Activated CD8-positive, alpha-beta memory T cell treated with anti-CD3 and anti-CD28 coated beads, Interleukin-2, amount 50 U/mL, for 24 hours (primary cell): ENCODE measurements around the gene FOXP1.

Source experiments
- DNase-seq: peaks from one replicate; pipeline ENCODE4 v3.0.0-alpha.2; 2020; ENCODE audit errors: extremely low read depth

Gene FOXP1

GRCh38 chr3:71586810-71587242 lies 3.3 kb upstream of the FOXP1 start:
- no peak for DNase-seq

DNA sequence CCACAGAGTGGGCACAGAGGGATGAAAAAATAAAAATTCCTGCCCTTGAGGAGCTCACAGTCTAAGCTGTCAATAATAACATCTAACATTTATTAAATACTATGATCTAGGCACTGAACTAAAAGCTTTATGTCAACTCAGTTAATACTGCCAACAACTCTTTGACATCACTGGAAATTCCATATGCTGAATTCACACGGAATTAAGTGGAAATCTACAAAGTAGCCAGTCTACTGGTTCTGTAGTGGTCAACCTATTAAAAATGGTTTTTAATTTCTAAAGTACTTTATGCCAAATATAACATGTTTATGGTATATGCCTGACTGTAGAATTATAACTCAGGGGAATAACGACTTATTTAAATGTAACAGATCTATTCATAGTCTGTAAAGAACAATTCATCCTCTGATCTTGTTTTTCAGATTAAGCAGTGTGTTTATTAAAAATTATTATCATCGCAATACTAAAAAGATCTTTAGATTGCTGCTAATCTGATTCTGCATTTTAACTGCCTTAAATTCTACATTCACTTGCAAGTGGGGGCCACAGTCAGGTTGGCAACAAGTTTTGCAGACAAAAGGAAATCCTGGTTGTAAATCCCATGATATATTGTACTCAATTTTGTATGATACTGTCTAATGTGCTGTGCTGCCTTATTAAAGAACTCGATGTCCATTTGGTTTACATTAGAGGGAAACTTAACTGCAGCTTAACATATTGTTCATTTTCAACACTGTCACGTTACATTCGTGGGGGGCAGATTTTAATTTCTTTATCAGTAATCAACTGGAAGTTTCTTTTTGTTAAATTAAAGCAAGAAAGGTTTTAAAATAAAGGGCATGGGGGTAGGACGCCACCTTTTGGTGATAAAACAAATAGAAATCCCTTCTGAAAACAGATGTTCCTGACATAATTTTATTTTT lies 2.6 kb upstream of the FOXP1 start:
- no peak for DNase-seq

GRCh38 chr3:71585131-71585530 lies 1.6 kb upstream of the FOXP1 start:
- no peak for DNase-seq

DNA sequence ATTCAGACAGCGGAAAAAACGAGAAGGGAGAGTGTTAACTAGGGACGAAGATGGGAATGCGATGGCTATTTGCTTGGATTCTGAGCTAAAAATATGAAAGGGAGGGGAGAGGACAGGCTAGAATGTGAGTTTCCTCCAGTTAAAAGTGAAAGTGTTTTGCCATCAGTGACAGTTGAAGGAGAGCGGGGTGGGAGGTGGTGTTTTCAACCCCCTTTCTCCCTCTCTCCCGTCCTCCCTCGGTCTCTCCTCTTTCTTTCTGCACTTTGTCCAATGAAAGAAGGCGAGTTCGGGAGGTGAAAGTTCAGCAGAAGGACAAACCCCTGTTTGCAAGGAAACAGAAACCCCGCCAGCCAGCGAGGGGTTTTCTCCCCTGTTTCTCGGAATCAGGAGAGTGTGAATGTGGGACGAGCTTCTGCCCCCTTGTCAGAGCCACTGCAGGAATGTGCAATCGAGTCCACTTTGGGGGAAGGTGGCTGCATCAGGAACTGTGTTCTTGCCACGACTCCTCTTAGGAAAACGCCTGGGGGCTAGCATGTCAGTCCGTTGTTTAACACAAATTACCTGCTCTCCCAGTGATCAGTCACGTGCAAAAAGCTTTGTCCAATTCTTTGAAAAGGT lies 975 bp upstream of the FOXP1 start:
- DNase-seq: peak; percentile 50

- no peak for DNase-seq
Measured at GRCh38 chr3:71582612-71583565, 639 bp downstream of the FOXP1 start.

DNA sequence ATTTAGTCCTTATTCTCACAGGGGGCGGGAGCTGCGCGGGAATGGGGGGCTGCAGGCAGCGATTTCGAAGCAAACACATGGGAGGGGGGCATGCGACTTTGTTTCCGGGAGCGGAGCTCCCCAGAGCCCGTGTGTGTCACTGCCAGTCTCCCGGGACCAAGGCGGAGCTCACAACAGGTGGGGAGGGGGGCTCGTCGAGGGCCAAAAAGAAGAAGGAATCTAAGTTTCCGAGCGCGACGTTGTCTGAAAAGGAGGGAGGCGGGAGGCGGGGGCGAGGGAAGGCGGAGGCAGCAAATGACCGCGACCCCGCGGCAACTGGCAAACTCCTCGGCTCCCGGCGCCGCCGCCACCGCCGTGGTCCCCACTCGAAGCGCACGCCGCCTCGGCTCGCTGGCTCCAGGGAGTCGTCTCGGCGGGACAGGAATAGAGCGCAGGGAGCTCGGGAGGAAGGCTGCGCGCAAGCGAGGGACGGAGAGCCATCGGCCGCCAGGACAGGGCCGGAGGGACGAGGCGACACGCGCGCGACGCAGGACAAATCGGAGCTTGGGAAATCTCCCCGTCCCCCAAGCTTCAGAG lies 1.4 kb downstream of the FOXP1 start:
- no peak for DNase-seq

DNA sequence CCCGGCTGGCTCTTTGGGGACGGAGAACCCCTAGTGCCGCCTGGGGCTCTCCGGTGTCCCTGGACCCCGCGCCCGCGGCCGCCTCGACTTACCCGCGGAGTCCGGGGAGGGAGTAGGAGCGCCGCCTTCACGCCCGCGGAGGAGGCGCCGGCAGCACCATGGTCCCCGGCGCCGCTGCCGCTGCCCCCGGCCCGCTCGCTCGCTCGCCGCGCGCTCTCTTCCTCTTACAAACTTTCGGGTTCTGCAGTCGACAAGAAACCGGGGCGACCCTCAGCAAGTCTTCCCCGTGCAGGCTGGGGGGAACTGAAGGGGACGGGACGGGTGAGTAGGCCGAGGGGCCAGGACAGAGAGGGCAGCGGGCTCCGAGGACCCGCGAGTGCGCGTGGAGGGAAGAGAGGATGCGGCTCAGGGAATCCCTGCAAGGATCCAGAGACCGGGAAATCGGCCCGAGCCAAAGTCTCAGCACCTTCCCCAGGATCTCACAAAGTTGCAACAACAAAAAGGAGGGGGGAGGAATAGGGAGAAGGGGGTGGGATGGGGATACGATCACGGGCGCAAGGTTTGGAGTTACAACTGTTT lies 2.0 kb downstream of the FOXP1 start:
- DNase-seq: no peak

GRCh38 chr3:71580636-71581456 lies 2.7 kb downstream of the FOXP1 start:
- no peak for DNase-seq

DNA sequence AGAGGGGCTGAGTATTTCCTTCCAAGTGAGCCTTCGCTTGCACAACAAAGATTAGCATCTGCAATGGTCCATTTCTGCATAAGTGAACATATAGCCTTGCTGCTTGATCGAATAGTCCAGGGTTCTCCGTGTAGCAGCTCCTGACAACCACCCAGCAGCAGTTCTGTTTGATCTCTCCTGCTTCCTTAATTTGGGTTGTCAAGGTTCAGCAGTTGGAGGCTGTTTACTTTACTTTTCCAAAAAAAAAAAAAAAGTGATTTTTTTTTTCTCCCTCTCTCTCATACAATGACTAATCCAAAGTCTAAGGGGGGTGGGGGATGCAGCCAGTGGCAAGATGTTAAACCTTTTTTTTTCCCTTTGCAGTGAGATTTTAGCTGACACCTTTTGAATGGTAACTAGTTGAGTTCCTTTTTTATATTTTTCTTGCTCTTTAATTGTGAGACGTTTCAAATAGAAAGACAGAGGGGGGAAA lies 3.6 kb downstream of the FOXP1 start:
- no peak for DNase-seq

DNA sequence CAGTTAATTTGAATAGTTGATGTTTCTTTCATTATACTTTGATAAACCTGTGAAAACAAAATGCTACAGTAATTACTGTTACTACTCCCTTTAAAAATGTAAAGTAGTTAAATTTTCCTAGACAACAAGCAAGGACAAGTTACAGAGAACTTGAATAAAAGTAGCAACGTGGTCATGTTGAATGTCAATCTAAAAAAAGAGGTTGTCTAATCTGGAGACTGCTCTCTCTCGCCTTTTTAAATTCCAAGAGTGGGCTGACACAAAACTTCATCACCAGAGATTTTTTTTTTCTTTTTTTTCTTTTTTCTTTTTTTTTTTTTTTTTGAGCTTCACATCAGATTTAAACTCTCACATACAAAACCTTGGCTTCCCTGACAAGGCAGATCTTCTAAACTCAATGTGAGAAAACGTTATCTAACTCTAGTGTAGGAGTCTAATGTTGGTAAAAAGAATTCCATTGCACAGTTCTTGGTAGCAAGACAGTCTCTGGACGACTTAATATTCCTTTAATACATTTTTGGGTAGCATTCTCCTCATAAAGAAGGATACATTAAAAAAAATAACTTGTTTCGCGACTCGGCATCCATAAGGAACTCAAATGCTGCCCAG lies 4.1 kb downstream of the FOXP1 start:
- DNase-seq: no peak

- no peak for DNase-seq
Measured at GRCh38 chr3:71578054-71578751, 5.3 kb downstream of the FOXP1 start.

DNA sequence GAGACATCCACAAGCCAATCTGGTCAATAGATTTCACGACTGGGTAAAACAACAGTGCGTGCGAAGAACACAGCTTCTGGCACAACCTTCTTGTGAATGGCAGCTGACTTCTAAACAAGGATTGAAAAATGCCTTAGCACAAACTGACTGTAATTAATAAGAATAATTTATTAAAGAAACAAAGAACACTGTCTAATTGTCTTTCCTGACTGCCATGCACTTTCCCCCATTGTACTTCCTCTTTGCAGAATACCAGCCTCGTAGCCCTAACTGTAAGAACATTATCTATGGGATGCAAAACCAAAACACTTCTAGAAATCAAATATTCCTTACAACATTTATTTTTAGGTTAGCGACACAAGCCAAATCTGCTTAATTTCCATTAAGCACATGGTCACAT lies 6.5 kb downstream of the FOXP1 start:
- no peak for DNase-seq

- no peak for DNase-seq
Measured at GRCh38 chr3:71575433-71575832, 8.1 kb downstream of the FOXP1 start.

DNA sequence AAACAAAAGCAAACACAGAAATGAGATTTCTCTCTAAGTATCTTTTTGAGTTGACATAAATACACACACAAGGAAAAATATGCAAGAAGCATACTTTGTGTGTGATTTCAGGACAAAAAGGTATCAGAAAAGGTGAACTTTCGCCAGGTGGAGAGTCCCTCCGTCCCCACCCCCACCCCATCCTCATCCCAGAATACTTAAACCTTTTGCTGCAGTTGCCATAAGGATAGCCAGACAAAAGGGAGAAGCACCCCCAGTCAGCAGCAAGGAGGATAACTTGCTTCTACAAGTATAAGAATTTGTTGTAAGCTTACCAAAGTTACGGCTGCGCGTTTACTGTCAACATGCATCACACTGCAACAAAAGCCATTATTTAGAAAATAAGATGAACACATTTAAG lies 10.3 kb downstream of the FOXP1 start:
- DNase-seq: no peak

DNA sequence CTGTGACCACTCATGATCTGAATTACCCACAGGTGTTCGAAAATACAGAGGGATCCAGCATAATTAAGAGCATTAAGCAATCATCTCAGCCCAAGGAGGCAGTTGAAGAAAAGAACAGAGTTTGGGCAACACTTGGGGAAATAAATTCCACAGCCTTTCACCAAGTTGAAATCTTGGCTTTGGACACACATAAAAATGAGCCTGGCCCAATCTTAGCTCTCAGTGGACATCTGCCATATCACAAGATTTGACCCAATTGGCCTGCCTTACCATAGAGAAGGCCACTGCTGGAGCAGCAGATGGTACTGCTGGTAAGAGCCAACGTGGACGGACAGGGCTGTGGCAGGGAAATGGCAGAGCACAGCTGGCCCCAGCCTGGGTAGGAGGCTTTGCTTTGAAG lies 13.0 kb downstream of the FOXP1 start:
- DNase-seq: no peak

DNA sequence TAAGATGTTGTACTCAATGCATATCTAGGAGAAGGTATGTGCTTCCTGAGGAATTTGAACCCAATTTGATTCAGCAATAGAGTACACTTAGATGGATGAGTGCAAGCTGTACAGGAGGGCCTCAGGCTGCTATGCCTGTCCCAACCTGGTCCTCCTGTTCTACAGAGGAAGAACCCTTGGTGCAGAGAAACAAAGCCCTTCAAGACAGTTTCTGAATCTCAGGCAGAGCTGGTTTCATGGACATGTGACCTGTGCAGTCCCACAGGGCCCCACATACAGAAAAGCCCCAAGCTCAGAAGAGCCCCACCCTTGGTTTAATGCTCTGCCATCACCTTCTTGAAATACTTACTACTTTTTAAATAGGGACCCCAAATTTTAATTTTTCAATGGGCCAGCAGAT lies 15.3 kb downstream of the FOXP1 start:
- DNase-seq: no peak

DNA sequence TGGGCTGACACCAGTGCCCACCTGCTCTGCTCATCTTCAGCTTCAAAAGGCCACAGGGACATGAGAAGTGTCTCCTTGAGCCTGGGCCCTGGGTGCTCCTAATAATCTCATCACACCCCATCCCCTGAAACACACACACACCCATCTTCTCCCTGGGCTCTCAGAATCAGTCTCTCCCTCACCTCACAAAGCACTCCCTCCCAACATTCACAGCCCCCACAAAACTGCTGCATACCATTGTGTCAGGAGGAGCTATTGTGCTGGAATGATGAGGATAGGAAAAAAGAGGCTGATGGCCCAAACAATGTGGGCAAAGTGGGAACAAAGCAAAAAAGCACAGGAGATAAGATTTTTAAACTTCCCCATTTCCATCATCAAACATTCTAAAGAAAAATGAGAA lies 16.8 kb downstream of the FOXP1 start:
- no peak for DNase-seq

GRCh38 chr3:71565976-71566375 lies 17.6 kb downstream of the FOXP1 start:
- DNase-seq: no peak

DNA sequence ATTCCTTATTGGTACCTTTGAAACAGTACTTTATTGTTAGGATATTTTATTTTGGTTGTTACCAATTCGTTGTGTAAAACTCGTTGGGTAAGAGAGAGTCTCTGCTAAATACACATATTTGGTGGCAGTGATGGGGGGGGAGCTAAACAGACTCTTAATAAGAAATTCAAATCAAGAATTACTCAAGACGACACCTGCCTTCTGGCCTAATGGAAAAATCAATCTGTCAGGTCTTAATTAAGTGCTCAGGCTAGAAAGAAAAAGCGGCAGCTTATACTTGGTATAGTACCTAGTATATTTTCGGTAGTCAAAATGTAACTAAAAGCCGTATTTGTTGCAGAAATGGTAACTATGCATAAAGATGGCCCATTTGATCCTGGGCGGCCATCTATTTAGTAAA lies 18.2 kb downstream of the FOXP1 start:
- no peak for DNase-seq
